Inflammatory macrophage (primary cell): ENCODE measurements around the gene MOB3A.

Experiments used
- DNase-seq, 2 donors: peaks; one replicate each; pipeline ENCODE4 v3.0.0-alpha.2; 2020 to 2022

Gene MOB3A

GRCh38 chr19:2058570-2059421 lies 37.3 kb downstream of the MOB3A start:
- DNase-seq, result no peak

- no peak for DNase-seq
Measured at GRCh38 chr19:2057484-2058469, 38.3 kb downstream of the MOB3A start.

DNA sequence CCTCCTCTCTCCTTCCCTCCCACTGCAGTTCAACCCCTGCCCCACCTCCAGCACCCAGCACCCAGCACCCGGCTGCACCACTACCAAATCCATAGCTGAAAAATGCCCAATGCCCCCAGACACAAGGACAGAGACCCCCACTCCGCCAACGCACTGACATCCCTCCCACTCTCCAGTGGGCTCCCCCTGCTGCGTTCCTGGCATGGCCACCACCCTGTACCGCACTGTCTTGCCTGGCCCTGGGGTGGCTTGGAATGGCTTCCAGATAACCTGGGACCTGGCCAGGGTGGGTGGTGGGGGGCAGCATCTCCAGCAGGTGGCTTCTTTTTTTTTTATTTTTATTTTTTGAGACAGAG lies 39.3 kb downstream of the MOB3A start:
- DNase-seq, result no peak

DNA sequence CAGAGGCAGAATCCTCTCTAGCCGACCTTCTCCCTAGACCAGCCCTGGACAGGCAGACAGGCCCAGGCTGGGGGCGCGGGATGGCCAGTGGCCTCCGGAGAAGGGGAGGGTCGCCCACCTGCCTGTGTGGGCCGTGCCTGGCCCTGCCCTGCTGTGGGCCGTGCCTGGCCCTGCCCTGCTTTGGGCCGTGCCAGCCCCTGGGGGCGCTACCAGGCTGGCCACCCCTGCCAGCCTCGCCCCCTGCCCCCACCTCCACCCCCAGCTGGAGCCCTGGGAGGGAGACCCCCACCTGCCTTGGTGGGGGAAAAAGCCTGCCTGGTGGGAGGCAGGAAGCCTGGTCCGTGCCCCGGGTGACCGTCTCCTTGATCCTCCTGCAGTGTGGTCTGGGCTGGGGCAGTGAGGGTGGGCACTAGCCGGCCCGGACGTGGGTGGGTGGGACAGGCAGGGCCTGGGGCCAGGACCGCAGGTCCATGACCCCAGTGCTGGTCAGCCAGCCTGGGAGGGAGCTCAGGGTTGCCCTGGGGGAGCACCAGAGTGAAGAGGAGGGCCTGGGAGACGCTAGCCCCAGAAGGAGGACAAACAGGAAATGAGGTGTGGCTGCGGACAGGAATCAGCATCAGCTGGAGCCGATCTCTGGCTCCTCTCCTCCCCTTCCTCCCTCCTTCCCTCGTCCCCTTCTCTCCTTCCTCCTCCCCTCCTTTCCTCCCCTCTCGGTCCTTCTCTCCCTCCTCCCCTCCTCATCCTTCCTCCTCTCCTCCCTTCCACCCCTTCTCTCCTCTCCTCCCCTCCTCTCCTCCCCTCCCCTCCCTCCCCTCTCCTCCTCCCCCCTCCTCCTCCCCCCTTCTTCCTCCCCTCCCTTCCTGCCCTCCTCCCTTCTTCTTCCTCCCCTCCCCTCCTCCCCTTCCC lies 39.9 kb downstream of the MOB3A start:
- no peak for DNase-seq

DNA sequence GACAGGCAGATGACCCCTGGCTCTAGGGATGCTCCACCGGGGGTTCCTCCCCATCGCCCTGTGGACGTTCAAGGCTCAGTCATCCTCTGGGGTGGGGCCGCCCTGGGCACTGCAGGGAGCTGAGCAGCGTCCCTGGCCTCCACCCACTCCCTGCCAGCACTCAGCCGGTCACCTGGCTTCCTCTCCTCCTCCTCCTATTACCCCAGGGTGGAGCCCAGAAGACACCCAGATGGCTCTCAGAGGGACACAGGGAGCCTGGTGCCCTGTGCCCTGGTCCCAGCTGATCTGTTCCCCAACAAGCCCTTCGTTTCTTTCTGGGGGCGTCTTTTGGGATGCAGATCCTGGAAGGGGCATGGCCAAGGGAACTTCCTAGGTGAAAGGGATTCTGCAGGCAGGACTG lies 41.4 kb downstream of the MOB3A start:
- DNase-seq, result no peak

DNA sequence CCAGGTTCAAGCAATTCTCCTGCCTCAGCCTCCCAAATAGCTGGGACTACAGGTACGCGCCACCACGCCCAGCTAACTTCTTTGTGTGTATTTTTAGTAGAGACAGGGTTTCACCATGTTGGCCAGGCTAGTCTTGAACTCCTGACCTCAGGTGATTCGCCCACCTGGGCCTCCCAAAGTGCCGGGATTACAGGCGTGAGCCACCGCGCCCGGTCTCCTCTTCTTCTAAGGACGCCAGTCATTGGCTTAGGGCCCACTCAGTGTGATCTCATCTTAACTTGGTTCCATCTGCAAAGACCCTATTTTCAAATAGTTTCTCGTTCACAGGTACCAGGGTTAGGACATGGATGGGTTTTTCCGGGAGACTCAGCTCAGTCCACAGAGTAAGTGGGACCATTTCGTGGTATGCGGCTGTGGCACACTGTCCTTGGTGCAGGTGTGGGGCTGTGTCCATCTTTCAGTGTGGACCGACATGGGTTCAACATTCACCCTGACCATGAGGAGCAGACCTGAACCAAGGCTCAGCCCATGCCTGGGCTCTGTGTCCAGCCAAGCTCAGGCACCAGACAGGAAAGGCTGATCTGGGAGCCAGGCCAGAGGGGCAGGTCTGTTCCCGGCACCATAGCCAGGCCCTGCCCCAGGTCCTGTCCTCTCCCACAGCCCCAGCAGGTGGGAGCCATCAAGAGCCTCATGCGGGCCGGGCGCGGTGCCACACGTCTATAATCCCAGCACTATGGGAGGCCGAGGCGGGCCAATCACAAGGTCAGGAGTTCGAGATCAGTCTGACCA lies 42.3 kb downstream of the MOB3A start:
- no peak for DNase-seq

DNA sequence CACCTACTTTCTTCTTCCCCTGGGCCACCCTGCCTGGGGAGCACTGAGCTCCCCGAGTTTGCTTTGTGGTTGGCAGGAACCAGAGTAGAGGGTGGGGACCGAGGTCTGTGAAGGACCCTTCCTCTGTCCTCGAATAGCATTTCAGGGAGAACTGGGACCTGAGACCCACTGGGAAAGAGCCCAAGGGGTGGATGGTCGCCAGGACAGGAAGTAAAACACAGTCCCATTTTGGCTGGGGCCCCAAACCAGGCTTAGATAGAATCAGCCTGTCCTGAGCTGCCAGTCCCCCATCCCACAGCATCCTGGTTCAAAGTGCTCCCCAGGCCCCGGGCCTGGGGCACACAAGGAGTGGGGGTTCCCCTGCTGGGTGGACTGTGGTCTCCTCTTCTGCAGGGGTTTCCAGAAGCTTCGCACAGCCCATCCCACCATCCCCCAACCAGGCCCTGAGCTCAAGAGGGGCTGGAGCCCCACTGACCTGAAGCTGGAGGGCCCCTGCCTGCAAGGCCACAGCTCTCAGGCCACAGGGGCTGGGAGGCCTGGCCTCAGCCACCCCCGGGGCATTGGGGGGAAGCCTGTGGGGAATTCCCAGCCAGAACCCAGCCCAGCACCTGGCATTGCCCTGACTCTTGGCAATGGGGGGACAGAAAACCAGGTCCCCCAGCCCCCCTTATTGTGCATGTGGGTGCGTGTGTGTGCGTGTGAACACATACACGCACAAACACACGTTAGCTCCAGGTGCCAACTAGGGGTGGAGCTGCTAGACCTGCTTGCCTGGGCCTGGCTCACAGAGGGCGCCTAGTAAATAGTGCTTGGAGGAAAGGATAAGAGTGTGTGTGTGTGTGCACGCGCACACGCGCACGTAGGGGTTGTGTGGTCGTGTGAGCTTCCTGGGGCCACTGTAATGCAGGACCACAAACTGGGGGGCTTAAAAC lies 44.1 kb downstream of the MOB3A start:
- DNase-seq, result no peak

DNA sequence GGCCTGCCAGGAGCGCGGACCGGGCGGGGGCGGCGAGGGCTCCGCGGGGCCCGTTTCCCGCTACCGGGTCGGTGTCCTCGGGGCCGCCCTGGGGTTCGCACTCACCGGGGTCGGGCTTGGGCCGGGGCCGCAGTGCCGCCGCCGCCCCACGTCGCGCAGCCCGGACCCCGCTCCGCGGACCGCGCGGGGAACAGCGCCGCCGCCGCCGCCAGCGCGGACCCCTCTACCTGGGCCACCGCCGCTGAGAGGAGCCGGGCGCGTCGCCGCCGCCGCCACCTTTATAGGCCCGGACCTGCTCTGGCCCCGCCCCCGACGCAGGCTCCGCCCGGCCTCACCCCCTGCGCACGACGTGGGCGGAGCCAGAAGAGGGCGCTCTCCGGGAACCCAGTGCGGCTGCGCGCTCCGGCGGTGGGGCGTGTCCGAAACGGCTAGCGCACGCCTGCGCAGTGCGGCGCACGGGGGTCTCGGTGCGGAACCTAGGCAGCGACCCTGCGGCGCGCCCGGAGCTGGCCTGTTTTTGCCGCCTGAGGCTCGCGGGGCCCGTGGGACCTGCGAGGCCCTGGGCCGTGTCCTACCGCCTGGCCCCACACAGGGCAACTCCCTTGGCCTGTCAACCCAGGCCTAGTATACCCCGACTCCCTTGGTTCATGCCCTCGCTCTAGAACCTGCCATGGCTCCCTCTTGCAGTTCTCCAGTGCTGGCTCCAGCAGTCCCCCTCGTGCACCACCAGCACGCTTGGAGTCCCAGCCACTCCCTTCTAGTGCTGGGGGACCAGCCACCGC lies 44.9 kb downstream of the MOB3A start, which contains the start of gene MKNK2:
Gene MKNK2, minus strand, starts transcription at position 254 of the 782 bp plus-strand sequence. CDS start 393 bp downstream, outside the sequence.
- DNase-seq, result peak; percentile 89 to 96

GRCh38 chr19:2050349-2050990 lies 45.7 kb downstream of the MOB3A start:
- DNase-seq, result peak in 1 of 2 donors; percentile 20

- DNase-seq, result peak; percentile 49 to 70
Measured at GRCh38 chr19:2049741-2050348, 46.3 kb downstream of the MOB3A start.

DNA sequence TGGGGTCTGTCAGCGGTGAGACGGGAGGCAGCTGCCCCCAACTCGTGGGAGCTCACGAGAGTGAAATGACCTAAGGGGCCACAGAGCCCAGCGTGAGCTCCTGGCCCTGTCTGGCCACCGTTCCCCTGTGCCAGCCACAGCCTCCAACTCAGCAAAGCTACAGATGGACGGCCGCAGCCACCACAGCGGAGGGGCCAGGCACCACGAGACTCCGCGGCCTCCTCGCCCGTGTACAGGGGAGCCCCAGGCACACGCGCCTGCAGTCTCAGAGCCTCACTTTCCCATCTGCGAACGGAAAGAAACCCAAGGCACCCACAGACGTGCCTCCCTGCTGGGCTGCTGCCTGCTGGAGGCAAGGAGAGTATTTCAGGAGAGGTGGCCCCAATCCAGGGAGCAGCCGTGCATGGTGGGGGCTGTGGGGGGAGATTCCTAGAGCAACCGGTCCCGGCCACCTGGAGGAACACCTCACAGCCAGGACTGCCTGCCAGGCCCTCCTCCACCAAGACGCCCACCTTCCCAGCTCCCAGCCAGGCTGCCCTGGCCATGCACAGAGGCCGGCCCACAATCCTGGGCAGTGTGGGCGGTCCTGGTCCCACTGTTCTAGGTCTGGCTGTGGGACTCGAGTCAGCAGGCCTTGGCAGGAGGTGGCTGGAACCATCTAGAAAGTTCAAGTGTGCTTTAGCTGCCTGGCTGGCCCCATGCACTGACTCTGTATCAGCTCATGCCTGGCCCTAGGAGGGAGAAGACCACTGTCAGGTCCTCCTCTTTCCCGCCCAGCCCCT lies 47.0 kb downstream of the MOB3A start:
- DNase-seq, result peak in 1 of 2 donors; percentile 25

DNA sequence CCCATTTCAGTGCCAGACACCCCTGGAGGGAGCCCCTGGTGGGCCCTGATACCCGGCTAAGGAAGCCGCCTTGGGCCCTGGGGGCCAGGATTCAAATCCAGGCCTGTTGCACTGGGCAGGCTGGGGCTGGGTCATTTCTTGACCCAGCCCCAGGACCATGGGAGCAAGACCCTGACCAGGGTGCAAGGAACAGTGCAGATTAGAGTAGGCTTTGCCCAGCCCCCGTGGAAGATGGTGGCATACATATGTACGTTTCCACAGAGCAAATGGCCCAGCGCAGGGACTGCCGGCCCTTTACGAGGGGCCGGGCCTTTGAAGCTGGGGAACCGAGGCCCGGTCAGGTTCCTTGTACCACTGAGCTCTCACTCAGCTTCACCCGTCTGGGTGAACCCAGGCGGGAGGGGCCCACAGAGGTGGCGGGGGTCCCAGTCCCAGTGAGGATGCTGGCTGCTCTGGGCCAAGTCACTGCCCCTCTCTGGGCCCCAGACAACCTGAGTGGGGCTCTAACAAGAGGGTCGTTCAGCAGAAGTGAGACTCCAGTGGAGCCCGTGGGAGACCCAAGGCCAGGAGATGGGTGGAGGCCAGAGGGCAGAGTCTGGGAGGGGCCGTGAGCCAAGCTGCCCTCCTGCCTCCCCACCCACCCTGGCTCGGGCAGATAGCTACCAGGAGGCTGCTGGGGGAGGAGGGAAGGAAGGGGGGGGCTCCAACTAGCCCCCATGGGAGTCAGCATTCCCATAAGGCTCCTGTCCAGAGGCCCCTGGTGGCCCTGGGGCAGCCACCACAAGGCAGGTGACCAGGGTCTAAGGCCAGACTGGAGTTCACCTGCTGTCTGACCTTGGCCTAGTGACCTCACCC lies 47.8 kb downstream of the MOB3A start:
- DNase-seq, result no peak

- peak in 1 of 2 donors; percentile 6 for DNase-seq
Measured at GRCh38 chr19:2047449-2048103, 48.5 kb downstream of the MOB3A start.

- no peak for DNase-seq
Measured at GRCh38 chr19:2047076-2047448, 49.1 kb downstream of the MOB3A start.

DNA sequence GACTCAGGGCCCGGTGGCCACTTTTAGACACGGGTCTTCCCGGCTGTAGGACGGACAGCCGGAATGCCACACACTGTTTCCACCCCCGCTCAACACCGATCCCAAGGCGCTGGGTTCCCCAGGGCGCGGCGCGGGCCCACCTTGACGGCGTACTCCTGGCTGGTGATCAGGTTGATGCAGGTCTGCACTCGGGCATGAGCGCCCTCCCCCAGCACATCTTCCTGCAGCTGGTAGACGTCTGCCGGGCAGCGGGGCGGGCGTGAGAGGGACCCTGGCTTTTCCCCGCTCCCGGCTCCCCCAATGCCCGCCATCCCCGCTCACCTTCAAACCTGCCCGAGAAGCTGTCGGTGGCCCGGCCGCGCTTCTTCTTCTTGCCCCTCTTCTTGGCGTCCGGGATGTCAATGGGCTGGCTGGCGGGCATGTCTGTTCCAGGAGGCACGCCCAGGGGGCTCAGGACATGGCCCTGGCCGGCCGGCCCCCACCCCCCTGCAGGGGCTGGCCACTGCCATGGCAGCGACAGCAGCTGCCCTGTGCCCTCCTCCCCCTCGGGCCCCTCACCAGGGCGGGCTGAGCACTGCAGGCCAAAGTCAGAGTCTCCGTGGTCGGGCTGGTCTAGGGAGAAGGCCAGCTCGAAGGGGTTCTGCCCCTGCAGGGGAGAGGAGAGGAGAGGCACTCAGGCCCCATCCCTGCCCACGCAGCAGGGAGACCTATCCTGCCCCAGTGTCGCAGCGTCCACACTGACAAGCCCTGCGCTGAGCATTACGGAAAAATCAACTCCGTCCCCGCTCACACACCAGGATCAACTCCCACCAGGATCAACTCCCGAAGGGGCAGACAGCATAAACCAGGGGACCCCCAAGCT lies 49.8 kb downstream of the MOB3A start:
- no peak for DNase-seq
